ENCODE results near the gene INPP4B. TPM values are rescaled to one million over a fixed set of nuclear protein-coding genes. Genes with fewer than 3 reads are reported as not detected.
A peak's percentile ranks its signal among the peaks of the same experiment; 100 is the strongest.

The INPP4B gene
- polyA plus RNA-seq, 1 donor from 2014 or later, result 1.2 TPM

DNA sequence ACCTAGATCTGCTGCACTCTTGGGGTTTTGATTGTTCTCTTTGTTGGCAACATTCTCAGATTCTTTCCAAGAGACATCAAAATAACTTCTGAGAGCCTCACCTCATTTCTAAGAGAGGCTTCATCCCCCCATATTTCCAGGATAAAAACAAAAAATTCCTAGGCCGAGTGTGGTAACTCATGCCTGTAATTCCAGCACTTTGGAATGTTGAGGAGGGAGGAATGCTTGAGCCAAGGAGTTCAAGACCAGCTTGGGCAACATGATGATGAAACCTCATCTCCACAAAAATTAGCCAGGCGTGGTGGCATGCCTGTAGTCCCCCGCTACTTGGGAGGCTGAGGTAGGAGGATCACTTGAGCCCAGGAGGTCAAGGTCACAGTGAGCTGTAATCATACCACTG is 477.0 kb downstream of the INPP4B start:
- no peak overlapping the region for H3K27ac Mint-ChIP-seq
- H3K27me3 Mint-ChIP-seq, result no peaks in the 10 kb centered on the region
- no peak overlapping the region for H3K4me3 Mint-ChIP-seq
- H3K36me3 Mint-ChIP-seq, result no peaks in the 10 kb centered on the region
- no peaks in the 10 kb centered on the region for H3K4me1 Mint-ChIP-seq
- peaks cover 0 to 5% (median 4%) of the 10 kb centered on the region in 3 donors for H3K9me3 Mint-ChIP-seq

DNA sequence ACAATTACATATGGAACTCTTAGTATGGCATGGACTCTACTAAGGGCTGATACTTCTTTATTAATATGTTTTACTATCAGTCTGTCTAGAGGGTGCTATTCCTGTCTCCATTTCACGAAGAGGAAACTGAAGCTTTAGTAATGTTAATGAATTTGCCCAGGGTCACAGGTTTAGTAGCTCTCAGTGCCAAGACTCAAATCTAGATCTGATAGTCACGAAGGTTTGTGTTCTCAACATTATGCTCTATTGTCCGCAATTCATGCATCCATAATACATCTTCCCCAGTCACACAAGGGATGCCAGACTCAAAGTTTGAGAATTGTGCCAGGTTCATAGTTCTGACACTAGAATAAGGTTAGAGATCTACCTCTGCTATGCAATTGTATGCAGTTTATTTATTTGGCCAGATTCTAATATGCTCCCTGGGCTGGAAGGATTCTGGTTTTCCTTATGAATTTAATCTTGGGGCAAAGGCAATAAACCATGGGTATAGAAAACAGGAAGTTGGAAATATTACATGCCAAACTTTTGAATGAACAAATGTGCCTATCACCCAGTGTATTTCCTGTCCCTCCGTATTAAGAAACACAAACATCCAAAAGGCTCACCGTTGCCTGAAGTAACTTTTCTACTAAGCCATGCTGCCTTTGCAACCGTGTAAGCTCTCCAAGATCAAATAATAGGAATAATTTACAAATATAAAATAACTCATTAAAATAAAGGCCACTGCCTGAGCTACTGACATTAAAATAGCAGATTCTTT is 478.5 kb downstream of the INPP4B start:
- H3K9me3 Mint-ChIP-seq, result peaks cover 0 to 5% (median 4%) of the 10 kb centered on the region in 3 donors
- H3K27ac Mint-ChIP-seq, result no peak overlapping the region
- H3K36me3 Mint-ChIP-seq, result no peaks in the 10 kb centered on the region
- no peaks in the 10 kb centered on the region for H3K4me1 Mint-ChIP-seq
- H3K27me3 Mint-ChIP-seq, result no peaks in the 10 kb centered on the region
- H3K4me3 Mint-ChIP-seq, result no peak overlapping the region

DNA sequence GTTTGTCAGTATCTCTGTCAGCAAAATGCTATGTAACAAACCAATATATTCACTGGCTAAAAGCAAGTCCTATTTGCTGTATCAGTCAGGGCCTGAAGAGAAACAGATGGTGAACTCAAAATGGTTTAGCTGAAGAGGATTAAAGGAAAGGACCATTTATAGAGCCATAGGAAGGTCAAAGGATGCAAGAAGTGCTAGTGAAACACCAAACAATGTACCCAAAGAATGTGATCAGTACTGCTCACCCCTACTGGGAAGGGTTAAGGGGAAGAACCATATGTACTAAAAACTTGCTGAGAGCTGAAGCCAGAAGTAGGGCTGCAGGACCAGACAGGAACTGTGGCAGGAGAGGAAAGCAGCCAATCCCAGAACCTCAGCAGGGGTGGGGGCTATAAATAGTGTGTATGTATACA is 479.3 kb downstream of the INPP4B start:
- Mint-ChIP-seq H3K4me1 (no peaks in the 10 kb centered on the region), H3K27ac (no peak overlapping the region), H3K9me3 (peaks cover 0 to 5% (median 4%) of the 10 kb centered on the region in 3 donors), H3K36me3 (no peaks in the 10 kb centered on the region), H3K4me3 (no peak overlapping the region), H3K27me3 (no peaks in the 10 kb centered on the region)

DNA sequence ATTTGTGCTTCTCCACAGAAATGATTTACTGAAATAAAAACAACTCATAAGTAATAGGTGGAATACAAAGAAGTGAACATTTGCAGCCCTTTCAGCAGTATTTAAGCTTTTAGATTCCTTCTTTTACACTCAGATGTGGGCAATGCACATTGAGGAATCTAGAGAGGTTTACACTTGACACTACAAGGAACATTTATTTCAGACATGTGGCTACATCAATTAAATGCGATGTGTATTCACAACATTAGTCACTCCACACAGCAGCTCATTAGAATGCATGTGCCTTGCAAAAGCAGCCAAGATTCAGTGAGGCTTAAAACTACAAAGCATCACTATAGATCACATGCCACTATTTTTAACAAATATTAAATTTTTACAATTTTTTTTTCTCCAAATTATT is 480.7 kb downstream of the INPP4B start:
- H3K4me1 Mint-ChIP-seq, result no peaks in the 10 kb centered on the region
- no peak overlapping the region for H3K27ac Mint-ChIP-seq
- H3K36me3 Mint-ChIP-seq, result no peaks in the 10 kb centered on the region
- H3K27me3 Mint-ChIP-seq, result no peaks in the 10 kb centered on the region
- no peak overlapping the region for H3K4me3 Mint-ChIP-seq
- peaks cover 0 to 2% (median 0%) of the 10 kb centered on the region in 3 donors for H3K9me3 Mint-ChIP-seq

DNA sequence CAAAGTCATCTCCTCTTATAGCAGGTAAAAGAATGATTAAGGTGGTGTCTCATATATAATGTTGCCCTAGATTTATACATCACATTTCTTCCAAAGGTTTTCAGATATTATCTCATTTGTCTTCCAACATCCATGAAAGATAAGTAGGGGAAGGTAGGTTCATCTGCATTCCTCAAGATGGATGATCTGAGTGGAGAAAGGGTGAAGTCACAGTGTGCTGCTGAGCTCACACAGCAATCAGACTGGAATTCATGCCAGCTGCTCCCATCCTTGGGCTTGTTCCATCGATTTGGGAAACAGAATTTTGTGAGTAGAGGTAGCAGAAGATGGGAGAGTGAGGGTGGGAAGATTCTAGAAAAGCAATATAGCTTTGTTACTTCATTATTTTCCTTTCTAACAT is 482.4 kb downstream of the INPP4B start:
- H3K4me3 Mint-ChIP-seq, result no peak overlapping the region
- no peak overlapping the region for H3K27ac Mint-ChIP-seq

DNA sequence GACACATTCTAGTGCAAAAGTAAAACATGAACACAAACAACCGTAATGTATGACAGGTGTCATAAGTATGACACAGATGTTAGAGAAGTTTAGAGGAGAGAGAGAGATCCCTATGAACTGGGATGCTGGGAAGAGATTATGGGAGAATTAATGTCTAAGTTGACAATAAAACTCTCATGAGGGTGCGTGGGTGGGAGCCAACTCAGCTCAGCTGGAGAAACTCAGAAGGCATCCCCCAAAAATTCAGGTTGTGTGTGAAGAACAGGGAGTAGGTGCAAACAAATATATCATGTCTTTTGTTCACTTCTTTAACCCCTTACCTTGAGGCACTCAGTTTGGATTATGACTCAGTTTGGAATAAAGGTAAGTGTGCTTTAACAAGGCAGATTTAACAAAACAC is 484.1 kb downstream of the INPP4B start:
- H3K27me3 Mint-ChIP-seq, result no peaks in the 10 kb centered on the region
- H3K4me1 Mint-ChIP-seq, result no peaks in the 10 kb centered on the region
- no peak overlapping the region for H3K4me3 Mint-ChIP-seq
- peak overlapping the region in 1 of 3 donors; percentile 69 for H3K27ac Mint-ChIP-seq
- no peaks in the 10 kb centered on the region for H3K36me3 Mint-ChIP-seq
- H3K9me3 Mint-ChIP-seq, result no peaks in the 10 kb centered on the region

More for the DNA sequence above, 482.4 kb downstream of the INPP4B start:
- H3K36me3 Mint-ChIP-seq, result no peaks in the 10 kb centered on the region
- H3K27me3 Mint-ChIP-seq, result no peaks in the 10 kb centered on the region
- H3K9me3 Mint-ChIP-seq, result no peaks in the 10 kb centered on the region
- H3K4me1 Mint-ChIP-seq, result no peaks in the 10 kb centered on the region

DNA sequence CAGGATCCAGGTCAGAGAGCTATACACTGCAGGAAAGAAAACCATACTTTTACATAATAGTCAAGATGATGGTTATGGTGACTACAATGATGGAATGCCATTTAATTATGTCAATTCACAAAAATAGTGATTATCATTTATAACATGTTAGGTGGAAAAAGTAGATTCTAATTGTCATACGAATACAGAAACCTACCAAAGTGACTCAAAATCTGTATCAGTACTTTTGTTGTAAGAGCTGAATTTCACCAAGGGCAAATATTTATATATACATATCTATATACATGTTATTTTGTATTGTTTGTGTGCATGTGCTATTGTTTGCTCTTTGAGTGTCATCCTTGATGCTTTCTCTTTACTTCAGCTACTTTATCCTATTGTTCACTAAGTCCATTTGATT is 485.4 kb downstream of the INPP4B start:
- H3K9me3 Mint-ChIP-seq, result no peaks in the 10 kb centered on the region
- H3K4me1 Mint-ChIP-seq, result no peaks in the 10 kb centered on the region
- no peak overlapping the region for H3K4me3 Mint-ChIP-seq
- H3K36me3 Mint-ChIP-seq, result no peaks in the 10 kb centered on the region
- H3K27me3 Mint-ChIP-seq, result no peaks in the 10 kb centered on the region
- H3K27ac Mint-ChIP-seq, result no peak overlapping the region

DNA sequence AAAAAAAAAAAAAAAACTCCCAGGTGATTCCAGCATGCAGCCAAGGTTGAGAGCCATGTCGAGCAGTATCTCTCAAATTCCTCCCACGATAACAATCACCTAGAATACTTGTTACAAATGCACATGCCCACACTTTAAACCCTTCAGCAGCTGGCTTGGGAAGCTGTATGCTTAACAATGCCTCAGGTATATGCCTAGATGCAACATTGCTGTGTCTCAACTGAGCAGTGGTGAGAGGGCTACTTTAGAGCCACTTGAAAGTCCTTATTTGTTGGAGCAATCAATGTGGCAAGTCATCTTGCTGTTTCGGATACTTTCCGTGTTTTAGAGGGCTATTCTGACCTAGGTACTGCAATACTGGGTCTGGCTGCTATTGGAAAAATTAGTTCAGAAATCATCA is 487.4 kb downstream of the INPP4B start:
- Mint-ChIP-seq H3K27ac (no peak overlapping the region), H3K9me3 (no peaks in the 10 kb centered on the region), H3K4me1 (peaks cover 0 to 3% (median 0%) of the 10 kb centered on the region in 3 donors), H3K4me3 (no peak overlapping the region), H3K36me3 (no peaks in the 10 kb centered on the region), H3K27me3 (no peaks in the 10 kb centered on the region)

DNA sequence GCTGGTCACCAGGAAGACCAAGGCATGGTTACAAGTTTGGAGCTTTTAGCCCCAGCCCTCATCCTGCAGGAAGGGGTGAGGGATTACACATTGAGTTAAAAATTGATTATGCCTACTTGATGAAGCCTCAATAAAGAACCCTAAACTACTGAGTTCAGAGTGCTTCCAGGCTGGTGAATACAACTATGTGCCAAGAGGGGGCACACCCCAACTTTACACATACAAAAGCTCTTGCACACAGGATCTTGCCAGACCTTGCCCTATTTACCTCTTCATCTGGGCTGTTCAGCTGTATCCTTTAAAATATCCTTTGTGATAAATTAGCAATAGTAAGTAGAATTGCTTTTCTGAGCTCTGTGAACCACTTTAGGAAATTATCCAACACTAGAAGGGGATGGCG is 489.3 kb downstream of the INPP4B start:
- Mint-ChIP-seq H3K27me3 (peaks cover 2% of the 10 kb centered on the region), H3K27ac (no peak overlapping the region), H3K9me3 (no peaks in the 10 kb centered on the region), H3K36me3 (no peaks in the 10 kb centered on the region), H3K4me1 (peaks cover 0 to 3% (median 0%) of the 10 kb centered on the region in 3 donors), H3K4me3 (no peak overlapping the region)

DNA sequence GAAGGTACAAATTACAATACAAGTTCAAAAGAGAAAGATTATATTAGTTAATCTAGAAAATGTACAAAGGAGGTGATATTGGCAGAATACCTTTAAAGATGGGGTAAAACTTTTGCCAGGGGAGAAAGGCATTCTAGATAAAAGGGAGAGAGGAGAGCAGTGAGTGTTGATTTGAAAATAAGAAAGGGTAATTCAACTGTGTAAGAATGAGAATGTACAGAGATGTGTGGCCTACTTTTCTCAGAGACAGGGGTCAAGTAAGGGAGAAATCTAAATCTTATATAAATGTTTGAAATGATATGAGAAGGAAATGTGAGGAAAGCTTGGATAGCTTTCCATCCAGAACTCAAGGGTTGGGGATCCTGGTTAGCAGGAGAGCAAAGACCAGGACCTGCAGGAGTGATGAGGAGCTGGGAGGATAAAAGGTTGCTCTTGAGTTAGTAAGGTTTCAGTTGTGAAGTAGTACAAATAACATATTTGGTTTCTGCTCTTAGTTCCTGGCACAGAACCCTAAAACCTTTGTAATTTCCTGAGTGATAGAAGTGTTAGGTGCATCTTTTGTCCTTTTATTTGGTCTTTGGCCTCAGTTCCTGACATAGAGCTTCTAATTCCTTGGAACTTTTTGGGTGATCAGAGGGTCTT is 489.9 kb downstream of the INPP4B start:
- Mint-ChIP-seq H3K9me3 (no peaks in the 10 kb centered on the region), H3K27me3 (peaks cover 2% of the 10 kb centered on the region), H3K36me3 (no peaks in the 10 kb centered on the region), H3K4me3 (no peak overlapping the region), H3K27ac (no peak overlapping the region), H3K4me1 (peaks cover 0 to 3% (median 0%) of the 10 kb centered on the region in 3 donors)

DNA sequence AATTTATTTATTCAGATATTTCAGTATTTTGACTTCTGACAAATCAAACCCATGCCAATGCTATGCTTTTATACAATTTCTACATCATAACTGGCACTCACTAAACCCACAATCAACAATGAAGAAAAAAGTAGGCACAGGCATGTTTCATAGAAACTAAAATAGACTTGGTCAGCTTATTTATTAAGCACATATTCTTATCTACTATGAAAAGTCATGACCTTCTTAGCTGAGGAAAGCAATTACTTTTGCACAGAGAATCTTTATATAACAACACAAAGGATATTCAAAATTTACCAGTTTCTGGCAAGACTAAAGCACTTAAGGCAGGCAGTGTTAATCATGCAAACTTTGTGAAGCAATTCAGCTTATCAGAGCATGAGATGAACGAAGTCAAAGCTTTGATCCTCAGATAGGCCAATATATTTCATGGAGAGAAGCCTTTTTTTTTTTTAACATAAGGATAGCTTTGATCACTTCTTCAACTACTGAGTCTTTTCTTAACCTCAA is 490.6 kb downstream of the INPP4B start:
- H3K36me3 Mint-ChIP-seq, result no peaks in the 10 kb centered on the region
- no peak overlapping the region for H3K4me3 Mint-ChIP-seq
- peaks cover 0 to 3% (median 0%) of the 10 kb centered on the region in 3 donors for H3K4me1 Mint-ChIP-seq
- H3K27ac Mint-ChIP-seq, result no peak overlapping the region
- H3K9me3 Mint-ChIP-seq, result no peaks in the 10 kb centered on the region
- H3K27me3 Mint-ChIP-seq, result peaks cover 2% of the 10 kb centered on the region

DNA sequence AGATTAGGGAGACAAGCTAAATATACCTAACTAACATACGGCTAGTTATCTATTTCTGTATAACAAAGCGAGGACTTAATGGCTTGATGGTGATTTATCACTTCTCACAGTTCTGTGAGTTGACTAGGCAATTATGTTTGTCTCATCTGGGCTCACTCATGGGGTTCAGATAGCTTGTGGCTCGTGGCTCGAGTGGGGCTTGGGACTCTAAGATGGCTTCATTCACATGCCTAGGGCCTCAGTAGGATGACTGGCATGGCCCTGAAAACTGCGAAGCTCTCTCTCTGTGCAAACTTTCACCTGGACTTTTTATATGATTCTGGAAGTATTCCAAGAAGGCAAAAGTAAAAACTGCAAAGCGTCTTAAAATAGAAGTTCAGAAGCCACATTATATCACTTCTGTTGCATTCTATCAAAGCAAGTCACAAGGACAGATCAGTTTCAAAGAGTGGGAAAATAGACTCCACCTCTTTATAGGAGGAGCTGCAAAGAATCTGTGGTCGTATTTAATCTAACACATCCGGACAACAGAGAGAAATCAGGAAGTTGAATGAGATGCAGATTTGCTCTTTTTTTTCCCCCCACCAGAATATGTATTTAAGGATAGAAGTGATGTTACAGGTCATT is 491.2 kb downstream of the INPP4B start:
- Mint-ChIP-seq H3K4me1 (peaks cover 0 to 3% (median 0%) of the 10 kb centered on the region in 3 donors), H3K9me3 (no peaks in the 10 kb centered on the region), H3K27me3 (peaks cover 2% of the 10 kb centered on the region), H3K36me3 (no peaks in the 10 kb centered on the region), H3K27ac (no peak overlapping the region), H3K4me3 (no peak overlapping the region)

DNA sequence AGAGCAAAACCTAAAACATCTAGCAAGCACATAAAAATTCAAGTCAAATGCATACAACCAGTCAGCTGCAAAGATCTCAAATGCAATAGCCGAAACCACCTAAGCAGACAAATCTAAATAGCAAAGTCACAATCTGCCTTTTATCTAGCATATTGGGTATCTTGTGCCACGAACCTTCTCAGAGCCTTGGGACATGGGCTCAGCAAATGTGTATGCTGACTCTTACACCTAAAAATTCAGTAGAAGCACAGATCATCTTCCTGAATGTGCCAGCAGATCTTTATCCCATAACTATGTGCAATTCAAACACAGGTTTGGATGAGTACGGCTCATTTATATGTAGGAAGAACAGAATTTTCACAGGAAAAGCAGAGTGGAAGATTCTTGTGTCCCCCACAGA is 492.1 kb downstream of the INPP4B start:
- Mint-ChIP-seq H3K36me3 (no peaks in the 10 kb centered on the region), H3K27ac (no peak overlapping the region), H3K4me1 (peaks cover 0 to 3% (median 0%) of the 10 kb centered on the region in 3 donors), H3K9me3 (no peaks in the 10 kb centered on the region), H3K27me3 (peaks cover 2% of the 10 kb centered on the region), H3K4me3 (no peak overlapping the region)

DNA sequence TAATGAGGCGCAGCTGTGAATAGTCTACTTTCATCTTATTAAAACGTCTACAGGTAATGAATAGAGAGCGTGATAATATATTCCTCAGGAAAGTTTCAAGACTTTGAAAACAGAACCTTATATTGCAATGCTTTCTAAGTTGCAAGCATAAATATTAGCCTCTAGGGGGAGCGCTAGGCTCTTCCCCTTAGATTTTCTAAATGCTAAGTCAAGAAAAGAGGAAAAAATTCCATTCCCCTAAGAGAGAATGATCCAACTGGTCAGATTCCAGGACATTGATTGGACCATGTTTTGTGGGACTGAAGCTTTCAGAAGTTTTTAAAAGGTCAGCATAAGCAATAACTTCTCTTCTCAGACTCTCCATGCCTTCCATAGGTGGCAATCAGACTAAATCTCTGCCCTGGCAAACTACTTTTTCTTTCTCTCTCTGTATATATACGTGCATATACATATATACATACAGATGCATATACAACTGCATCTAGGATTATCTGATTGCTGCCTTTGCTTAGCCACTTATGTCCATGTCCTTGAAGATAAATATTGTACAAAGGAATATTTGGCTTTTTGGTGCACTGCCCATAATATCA is 492.9 kb downstream of the INPP4B start:
- Mint-ChIP-seq H3K4me3 (no peak overlapping the region), H3K27me3 (peaks cover 2% of the 10 kb centered on the region), H3K27ac (no peak overlapping the region), H3K36me3 (no peaks in the 10 kb centered on the region), H3K9me3 (no peaks in the 10 kb centered on the region), H3K4me1 (peaks cover 0 to 3% (median 0%) of the 10 kb centered on the region in 3 donors)

DNA sequence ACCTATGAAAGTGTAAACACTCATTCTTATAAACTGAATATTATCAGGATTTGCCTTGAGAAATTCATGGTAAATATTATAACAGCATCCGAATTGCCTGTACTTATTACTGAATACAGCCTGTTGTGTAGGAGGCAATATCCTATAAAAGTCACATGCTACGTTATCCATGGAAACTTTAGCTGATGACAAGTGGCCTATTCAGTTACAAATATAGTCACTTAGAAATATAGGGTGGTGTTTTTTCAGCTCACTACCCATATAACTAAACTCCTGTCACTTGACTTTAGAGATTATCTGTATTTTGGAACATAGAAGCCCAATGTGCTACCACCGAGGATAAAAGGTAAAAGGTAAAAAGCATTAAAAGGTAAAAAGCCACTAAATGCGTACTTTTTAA is 493.4 kb downstream of the INPP4B start:
- Mint-ChIP-seq H3K9me3 (no peaks in the 10 kb centered on the region), H3K27ac (no peak overlapping the region), H3K27me3 (peaks cover 2% of the 10 kb centered on the region), H3K36me3 (no peaks in the 10 kb centered on the region), H3K4me3 (no peak overlapping the region), H3K4me1 (peaks cover 0 to 3% (median 0%) of the 10 kb centered on the region in 3 donors)

Measured in IgD-negative memory B cell (primary cell).